8988T (cell line): Measurements from ENCODE around the gene PDE6D.
A peak's percentile ranks its signal among the peaks of the same experiment; 100 is the strongest.
"Not testable (repeated sequence)": the region's sequence is repeated elsewhere in the genome, so short reads cannot be mapped to it uniquely, and the experiment has no call there.

ENCODE experiments used
- DNase-seq: peaks from one replicate; pipeline ENCODE4 v3.0.0; 2011

PDE6D gene

DNA sequence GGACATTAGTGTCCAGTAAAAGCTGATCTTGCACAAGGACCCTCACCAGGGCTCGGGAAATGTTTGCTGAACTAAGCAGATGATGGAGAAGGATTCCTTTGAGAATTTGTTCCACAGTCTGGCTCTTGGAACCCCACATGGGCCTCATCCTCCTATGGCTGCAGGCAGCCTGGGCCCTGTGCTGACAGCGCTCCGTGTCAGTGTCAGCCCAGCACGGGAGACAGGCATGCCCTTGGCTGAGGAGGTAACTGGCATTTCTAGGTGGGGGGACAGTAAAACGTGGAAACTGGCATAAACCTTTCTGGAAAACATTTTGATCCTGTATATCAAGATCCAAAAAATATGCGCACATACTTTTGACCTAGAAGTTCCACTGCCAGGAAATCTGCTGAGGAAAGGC, 62.3 kb downstream of the PDE6D start:
- DNase-seq: no peak

GRCh38 chr2:231717281-231718171, 63.6 kb downstream of the PDE6D start:
- no peak for DNase-seq

DNA sequence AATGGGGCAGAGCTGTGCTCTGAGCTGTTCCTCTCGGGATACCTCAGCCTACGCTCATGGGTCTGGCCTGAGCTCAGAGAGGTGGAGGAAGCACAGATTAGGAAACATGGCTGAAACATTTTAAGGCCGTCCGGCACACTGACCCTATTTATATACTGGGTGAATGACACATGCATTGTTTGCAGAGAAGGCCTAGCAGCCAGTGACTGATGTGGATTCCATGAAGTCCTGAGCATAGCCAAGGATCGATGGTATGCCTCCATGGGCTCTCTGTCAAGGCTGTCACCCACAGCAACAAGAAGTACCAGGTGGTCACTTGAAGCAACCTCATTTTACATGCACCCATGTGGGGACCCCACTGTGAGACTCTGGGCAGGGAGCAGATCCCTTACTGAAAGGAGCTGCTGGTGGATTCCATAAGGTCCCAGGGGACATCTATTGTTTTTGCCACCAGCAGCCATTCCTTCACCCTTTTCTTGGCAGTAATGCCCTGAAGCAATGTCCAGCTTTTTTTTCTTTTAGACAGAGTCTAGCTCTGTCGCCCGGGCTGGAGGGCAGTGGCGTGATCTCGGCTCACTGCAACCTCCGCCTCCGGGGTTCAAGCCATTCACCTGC, 64.3 kb downstream of the PDE6D start:
- no peak for DNase-seq

DNA sequence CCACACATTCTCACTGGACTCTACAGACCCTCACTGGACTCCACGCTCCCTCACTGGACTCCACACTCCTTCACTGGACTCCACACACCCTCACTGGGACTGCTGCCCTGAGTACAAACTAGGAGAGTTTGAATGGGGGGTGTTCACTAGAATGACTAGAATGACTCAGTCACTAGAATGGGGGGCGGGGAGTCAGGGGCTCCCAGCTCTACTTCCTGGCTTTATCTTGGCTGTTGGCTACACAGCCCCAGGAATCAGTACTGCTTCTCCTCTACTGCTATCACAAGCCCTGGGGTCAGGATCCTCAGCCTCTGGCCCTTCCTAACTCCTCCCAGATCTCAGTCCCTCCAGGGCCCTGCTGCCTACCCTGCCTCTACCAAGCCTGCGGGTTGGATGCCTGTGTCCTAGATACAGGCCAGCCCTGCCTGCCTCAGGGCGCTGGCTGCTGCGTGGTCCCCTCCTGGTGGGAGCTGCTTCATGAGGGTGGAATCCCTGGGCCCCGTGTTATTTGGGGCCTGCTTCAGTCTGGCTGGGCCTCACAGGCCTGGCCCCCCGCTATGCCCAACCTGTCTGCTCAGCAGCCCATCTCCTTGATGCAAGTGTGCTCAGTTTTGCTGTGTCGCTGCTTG, 65.0 kb downstream of the PDE6D start:
- no peak for DNase-seq

GRCh38 chr2:231715499-231715837, 65.6 kb downstream of the PDE6D start:
- DNase-seq: no peak

GRCh38 chr2:231714639-231715498, 66.2 kb downstream of the PDE6D start:
- DNase-seq: no peak

DNA sequence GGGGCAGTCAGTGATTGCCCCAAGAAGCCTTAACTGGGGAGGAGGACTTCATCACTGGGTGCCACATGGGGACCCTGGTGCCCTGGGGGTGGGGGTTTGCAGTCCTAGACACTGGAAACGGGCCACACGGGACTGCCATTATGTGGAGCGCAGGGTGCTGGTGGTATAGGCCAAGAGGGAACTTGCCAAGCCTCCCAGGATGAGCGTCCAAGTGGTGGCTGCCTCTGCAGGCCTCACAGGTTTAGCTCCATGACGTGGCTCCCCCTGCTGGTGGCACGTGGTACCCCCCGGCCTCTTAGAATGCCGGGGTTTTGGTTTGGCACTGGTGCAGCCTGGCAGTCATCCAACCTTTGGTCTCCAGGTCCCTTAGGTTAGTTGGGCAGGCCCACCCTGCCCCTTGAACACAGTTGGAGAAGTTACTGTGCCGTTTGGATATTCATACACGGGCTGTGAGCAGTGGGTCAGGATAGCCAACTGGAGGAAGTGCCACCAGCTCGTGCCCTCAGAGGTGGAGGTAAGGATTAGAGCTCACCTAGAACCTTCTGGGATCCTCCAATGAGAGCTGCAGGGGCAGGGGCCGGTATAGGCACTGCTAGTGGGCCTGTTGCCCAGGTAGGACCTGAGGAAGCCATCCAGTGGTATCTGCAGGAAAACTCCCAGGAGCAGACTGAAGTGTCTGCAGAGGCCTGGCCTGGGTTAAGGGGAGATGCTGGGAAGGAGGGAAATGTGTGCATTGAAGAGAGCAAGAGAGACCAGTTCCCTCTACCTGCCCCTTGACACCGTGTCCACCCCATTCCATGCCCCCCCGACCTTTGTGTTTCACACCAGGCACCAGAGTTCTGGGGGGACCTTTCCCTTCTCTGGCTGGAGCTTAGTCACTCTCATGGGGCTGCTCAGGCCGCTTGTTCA, 67.1 kb downstream of the PDE6D start:
- peak; percentile 90 for DNase-seq

DNA sequence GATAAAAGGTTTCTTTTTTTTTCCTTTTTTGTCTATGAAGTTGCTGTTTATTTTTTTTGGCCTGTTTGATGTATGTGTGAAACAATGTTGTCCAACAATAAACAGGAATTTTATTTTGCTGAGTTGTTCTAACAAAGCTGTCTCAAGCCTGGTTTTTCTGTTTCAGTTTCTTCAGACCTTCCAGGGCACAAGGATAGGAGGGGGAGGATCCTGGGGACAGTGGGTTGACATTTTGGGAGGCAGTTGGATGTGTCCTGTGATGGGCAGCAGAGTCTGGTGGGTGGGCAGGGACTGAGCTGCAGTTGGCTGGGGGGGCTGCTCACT, 67.7 kb downstream of the PDE6D start:
- not testable (repeated sequence) for DNase-seq

- DNase-seq: not testable (repeated sequence)
Measured at GRCh38 chr2:231712451-231713021, 68.5 kb downstream of the PDE6D start.

- DNase-seq: no peak
Measured at GRCh38 chr2:231711677-231712450, 69.2 kb downstream of the PDE6D start.

- DNase-seq: no peak
Measured at GRCh38 chr2:231710799-231711676, 70.0 kb downstream of the PDE6D start.

DNA sequence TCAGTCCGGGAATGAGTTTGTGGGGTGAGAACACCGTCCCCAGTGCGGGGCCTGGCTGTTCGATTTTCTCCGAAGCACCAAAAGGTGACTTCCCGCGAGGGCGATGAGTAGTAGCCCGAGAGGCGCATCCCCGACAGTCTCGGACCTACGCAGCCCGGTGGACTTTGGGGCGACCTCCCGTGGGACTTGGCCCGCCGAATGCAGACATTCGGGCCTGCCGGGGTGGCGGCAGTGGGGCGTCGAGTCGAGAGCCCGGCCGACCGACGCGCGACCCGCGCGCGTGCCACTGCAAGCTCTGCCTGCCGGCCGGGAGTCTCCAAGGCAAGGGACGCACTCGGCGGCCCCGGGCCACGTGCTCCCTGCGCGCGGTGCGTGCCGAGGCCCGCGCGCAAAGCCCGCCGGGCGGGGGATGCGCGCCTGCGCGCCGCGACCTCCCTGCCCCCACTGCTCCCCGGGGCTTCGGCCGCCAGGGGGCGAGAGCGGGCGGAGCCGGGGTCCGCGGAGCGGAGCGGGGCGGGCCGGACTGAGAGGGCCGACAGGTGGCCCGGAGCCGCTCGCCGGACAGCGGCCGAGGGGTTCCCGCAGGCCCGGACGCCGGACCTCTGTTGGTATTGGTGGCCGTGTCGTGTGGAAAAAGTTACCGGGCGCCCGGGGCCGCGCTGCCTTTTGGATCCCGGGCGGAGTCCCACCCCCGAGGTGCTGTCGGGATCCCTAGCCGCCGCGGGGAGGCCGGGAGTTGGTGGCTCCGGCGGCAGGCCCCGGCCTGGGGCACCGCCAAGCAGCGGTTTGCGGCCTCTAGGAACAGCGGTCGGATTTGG, 70.9 kb downstream of the PDE6D start:
- peak; percentile 97 for DNase-seq

GRCh38 chr2:231709636-231709980, 71.5 kb downstream of the PDE6D start:
- no peak for DNase-seq

- DNase-seq: no peak
Measured at GRCh38 chr2:231708773-231709635, 72.1 kb downstream of the PDE6D start.

DNA sequence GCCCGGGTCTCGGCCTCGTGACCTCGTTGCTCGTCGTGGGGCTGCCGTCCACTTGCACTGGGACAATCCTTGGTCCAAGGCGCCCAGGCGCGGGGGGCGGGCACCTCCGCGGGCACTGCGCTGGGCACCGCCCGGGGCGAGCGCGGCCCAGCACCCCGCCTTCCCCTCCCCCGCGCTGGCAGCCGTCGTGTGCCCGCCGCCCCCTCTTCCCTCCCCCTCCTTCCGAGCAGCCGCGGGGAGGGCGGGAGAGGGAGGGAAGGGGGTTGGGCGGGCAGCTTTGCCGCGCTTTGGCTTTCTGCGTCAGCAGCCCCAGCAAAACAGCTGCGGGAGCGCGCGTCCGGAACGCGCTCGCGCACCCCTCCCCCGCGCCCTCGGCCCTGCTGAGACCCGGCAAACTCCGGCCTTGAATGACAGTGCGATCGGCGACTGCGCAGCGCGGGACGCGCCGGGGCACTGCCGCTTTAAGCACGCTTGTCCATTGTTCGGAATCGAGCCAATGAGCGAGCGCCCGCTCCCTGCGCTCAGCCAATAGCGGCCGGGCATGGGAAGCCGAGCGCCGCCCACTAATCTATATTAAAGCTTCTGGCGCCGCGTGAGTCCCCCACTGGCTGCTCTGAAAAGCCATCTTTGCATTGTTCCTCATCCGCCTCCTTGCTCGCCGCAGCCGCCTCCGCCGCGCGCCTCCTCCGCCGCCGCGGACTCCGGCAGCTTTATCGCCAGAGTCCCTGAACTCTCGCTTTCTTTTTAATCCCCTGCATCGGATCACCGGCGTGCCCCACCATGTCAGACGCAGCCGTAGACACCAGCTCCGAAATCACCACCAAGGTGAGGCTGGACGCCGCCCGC, 72.9 kb downstream of the PDE6D start, which contains the start of gene PTMA:
Gene PTMA, plus strand, starts transcription at position 599 of the 846 bp plus-strand sequence. Its CDS starts 182 bp downstream, at position 781.
- peak; percentile 97 for DNase-seq

DNA sequence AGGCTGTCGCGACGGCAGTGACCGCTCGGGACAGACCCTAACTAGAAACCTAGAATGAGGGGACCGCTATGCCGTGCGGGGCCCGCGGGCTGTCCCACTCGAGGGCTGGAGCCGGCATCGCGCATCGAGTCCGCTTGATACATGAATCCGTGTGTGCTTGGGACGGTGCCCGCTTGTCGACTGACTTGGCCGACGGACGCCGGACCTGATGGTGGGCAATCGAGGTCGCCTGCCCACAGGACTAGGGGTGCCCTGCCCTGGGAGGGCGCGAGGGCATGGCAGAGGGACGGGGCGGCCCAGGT, 73.5 kb downstream of the PDE6D start:
- no peak for DNase-seq
